ENCODE results near the gene KRTAP9-2. TPM values are rescaled to one million over a fixed set of nuclear protein-coding genes. Genes with fewer than 3 reads are reported as not detected.
"Not testable (repeated sequence)": the region's sequence is repeated elsewhere in the genome, so short reads cannot be mapped to it uniquely, and the experiment has no call there.

Gene KRTAP9-2
- total RNA-seq, 1 donor from 2014 or later = not detected

GRCh38 chr17:41185001-41185400, 41.4 kb upstream of the KRTAP9-2 start:
- Histone ChIP-seq H3K4me3 (ENCODE audit: low read depth, low read length) (no peak overlapping the region), H3K27me3 (ENCODE audit: control insufficient read depth, insufficient read depth, low read length) (no peaks in the 10 kb centered on the region), H3K36me3 (ENCODE audit: control insufficient read depth, insufficient read depth, low read length) (no peaks in the 10 kb centered on the region)
- DNase-seq (ENCODE audit: low read depth) (peak; percentile 15), FAIRE-seq (no peak)
- TF ChIP-seq CTCF (IDR thresholded peaks at IDR 0.05; ENCODE audit: insufficient read depth, low read length, severe bottlenecking) = no peak

- Histone ChIP-seq H3K27me3 (ENCODE audit: control insufficient read depth, insufficient read depth, low read length) (no peaks in the 10 kb centered on the region), H3K36me3 (ENCODE audit: control insufficient read depth, insufficient read depth, low read length) (no peaks in the 10 kb centered on the region), H3K4me3 (ENCODE audit: low read depth, low read length) (no peak overlapping the region)
- TF ChIP-seq CTCF (IDR thresholded peaks at IDR 0.05; ENCODE audit: insufficient read depth, low read length, severe bottlenecking) = no peak
- FAIRE-seq (no peak), DNase-seq (ENCODE audit: low read depth) (no peak)
Measured at GRCh38 chr17:41186872-41187271, 39.6 kb upstream of the KRTAP9-2 start.

- not testable (repeated sequence) for FAIRE-seq; H3K4me3 ChIP-seq (ENCODE audit: low read depth, low read length); DNase-seq (ENCODE audit: low read depth); H3K27me3 ChIP-seq (ENCODE audit: control insufficient read depth, insufficient read depth, low read length); H3K36me3 ChIP-seq (ENCODE audit: control insufficient read depth, insufficient read depth, low read length)
Measured at GRCh38 chr17:41189837-41190318, 36.6 kb upstream of the KRTAP9-2 start, which contains the start of gene KRTAP9-1. KRTAP9-1 (plus strand) TSS chr17:41189887; CDS start chr17:41189887, 0 bp downstream.

- H3K36me3 ChIP-seq (ENCODE audit: control insufficient read depth, insufficient read depth, low read length) = no peaks in the 10 kb centered on the region
- FAIRE-seq (no peak), DNase-seq (ENCODE audit: low read depth) (no peak)
- no peaks in the 10 kb centered on the region for H3K27me3 ChIP-seq (ENCODE audit: control insufficient read depth, insufficient read depth, low read length)
- no peak for TF ChIP-seq CTCF (IDR thresholded peaks at IDR 0.05; ENCODE audit: insufficient read depth, low read length, severe bottlenecking)
- no peak overlapping the region for H3K4me3 ChIP-seq (ENCODE audit: low read depth, low read length)
Measured at GRCh38 chr17:41190328-41190727, 36.1 kb upstream of the KRTAP9-2 start.

GRCh38 chr17:41196068-41196467, 30.4 kb upstream of the KRTAP9-2 start:
- Histone ChIP-seq H3K4me3 (ENCODE audit: low read depth, low read length) (no peak overlapping the region), H3K27me3 (ENCODE audit: control insufficient read depth, insufficient read depth, low read length) (no peaks in the 10 kb centered on the region), H3K36me3 (ENCODE audit: control insufficient read depth, insufficient read depth, low read length) (no peaks in the 10 kb centered on the region)
- no peak for DNase-seq (ENCODE audit: low read depth)
- no peak for TF ChIP-seq CTCF (IDR thresholded peaks at IDR 0.05; ENCODE audit: insufficient read depth, low read length, severe bottlenecking)
- no peak for FAIRE-seq

- no peak overlapping the region for H3K4me3 ChIP-seq (ENCODE audit: low read depth, low read length)
- TF ChIP-seq CTCF (IDR thresholded peaks at IDR 0.05; ENCODE audit: insufficient read depth, low read length, severe bottlenecking) = no peak
- no peaks in the 10 kb centered on the region for H3K36me3 ChIP-seq (ENCODE audit: control insufficient read depth, insufficient read depth, low read length)
- FAIRE-seq (no peak), DNase-seq (ENCODE audit: low read depth) (no peak)
- H3K27me3 ChIP-seq (ENCODE audit: control insufficient read depth, insufficient read depth, low read length) = no peaks in the 10 kb centered on the region
Measured at GRCh38 chr17:41199421-41200078, 26.9 kb upstream of the KRTAP9-2 start.

Measured in bronchial epithelial cell (primary cell).